ENCODE measurements around the gene PSG5. TPM values are rescaled to one million over a fixed set of nuclear protein-coding genes. Genes with fewer than 3 reads are reported as not detected.

The PSG5 gene
- 0.45 to 0.90 TPM (median 0.52 TPM) in 5 replicates for total RNA-seq (2022; extraction: Qiagen RNA extraction)

GRCh38 chr19:43186311-43186935 is at the start of gene PSG5:
TSS of gene PSG5 (minus strand) at chr19:43186536. CDS start at chr19:43186405, 131 bp downstream.

GRCh38 chr19:43205471-43206105 is 19.3 kb upstream of the PSG5 start, which contains the start of gene PSG4:
TSS of gene PSG4 (minus strand) at chr19:43205638. CDS start at chr19:43205536, 102 bp downstream.

Other genes with a start within 250 kb of the PSG5 start
- 0.06 to 0.11 TPM (median 0.08 TPM) in 3 of 5 replicates, not detected in the others for gene PSG7, start 249.3 kb downstream of the PSG5 start, total RNA-seq (2022; extraction: Qiagen RNA extraction)
- not detected in 5 replicates for gene PSG11, start 160.1 kb downstream of the PSG5 start, total RNA-seq (2022; extraction: Qiagen RNA extraction)
- 0.07 TPM in 1 of 5 replicates, not detected in the others for gene PSG2, start 103.8 kb downstream of the PSG5 start, total RNA-seq (2022; extraction: Qiagen RNA extraction)
- 0.37 to 0.83 TPM (median 0.52 TPM) in 5 replicates for gene PSG4, start 19.1 kb upstream of the PSG5 start, total RNA-seq (2022; extraction: Qiagen RNA extraction)
- gene PSG9, start 83.0 kb upstream of the PSG5 start, total RNA-seq (2022; extraction: Qiagen RNA extraction) = 0.08 to 0.20 TPM (median 0.09 TPM) in 4 of 5 replicates, not detected in the other
- 0.05 to 0.18 TPM (median 0.12 TPM) in 4 of 5 replicates, not detected in the other for gene CD177, start 167.2 kb upstream of the PSG5 start, total RNA-seq (2022; extraction: Qiagen RNA extraction)
- not detected in 5 replicates for gene TEX101, start 228.4 kb upstream of the PSG5 start, total RNA-seq (2022; extraction: Qiagen RNA extraction)

All from A549 treated with AZD2906 at 1 μM for 4 hours (cell line).